ENCODE measurements around the gene PPP1R36.

PPP1R36 gene

DNA sequence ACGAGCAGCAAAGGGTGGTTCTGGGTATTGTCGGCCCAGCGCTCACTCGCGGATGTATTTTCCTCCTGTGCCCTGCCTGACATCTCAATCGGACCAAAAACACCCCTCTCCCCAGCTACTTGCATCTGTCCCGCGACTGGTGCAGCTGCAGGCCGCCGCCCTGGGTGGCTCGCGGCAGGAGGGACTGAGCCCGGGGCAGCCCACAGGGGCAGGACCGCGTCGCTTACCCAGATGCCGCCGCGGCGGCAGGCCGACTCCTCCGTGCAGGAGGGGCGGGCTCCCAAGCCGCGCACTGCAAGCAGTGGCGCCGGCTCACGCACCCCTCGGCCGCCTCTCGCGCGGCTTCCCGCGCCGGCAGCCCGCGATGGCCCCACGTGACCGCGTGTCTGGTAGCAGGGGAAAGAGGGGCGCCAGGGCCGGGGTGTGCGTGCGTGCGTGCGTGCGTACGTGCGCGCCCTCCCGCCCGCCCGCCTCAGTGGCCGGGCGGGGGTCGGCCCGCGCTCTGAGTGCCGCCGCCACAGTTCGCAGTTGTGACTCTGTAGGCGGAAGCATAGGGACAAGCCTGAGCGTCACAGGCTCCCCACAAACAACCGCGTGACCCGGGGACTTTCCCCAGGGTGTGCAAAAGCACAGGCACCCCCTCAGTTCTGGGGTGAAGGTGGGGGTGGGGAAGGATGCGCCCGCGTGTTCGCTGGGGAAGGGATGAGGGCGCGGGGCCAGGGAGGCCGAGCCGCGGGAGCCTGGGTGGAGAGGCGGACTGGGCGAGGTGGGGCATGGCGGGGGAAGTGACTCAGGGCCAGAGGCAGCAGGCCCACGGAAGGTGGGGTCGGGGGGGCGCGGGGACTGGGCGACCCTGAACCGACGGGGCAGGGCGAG lies 46.1 kb upstream of the PPP1R36 start, which contains the start of gene ZBTB25:
ZBTB25 (minus strand) TSS at position 405 of the 876 bp plus-strand sequence. CDS start 13,305 bp downstream, outside the sequence.
- peak within 1 kb of the TSS; percentile 72 for H3K4me3 ChIP-seq (ENCODE audit: low read depth, low read length)
- TF ChIP-seq, protein P1, sequence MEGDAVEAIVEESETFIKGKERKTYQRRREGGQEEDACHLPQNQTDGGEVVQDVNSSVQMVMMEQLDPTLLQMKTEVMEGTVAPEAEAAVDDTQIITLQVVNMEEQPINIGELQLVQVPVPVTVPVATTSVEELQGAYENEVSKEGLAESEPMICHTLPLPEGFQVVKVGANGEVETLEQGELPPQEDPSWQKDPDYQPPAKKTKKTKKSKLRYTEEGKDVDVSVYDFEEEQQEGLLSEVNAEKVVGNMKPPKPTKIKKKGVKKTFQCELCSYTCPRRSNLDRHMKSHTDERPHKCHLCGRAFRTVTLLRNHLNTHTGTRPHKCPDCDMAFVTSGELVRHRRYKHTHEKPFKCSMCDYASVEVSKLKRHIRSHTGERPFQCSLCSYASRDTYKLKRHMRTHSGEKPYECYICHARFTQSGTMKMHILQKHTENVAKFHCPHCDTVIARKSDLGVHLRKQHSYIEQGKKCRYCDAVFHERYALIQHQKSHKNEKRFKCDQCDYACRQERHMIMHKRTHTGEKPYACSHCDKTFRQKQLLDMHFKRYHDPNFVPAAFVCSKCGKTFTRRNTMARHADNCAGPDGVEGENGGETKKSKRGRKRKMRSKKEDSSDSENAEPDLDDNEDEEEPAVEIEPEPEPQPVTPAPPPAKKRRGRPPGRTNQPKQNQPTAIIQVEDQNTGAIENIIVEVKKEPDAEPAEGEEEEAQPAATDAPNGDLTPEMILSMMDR (IDR thresholded peaks at IDR 0.05; ENCODE audit: low read depth, low read length): no peak

DNA sequence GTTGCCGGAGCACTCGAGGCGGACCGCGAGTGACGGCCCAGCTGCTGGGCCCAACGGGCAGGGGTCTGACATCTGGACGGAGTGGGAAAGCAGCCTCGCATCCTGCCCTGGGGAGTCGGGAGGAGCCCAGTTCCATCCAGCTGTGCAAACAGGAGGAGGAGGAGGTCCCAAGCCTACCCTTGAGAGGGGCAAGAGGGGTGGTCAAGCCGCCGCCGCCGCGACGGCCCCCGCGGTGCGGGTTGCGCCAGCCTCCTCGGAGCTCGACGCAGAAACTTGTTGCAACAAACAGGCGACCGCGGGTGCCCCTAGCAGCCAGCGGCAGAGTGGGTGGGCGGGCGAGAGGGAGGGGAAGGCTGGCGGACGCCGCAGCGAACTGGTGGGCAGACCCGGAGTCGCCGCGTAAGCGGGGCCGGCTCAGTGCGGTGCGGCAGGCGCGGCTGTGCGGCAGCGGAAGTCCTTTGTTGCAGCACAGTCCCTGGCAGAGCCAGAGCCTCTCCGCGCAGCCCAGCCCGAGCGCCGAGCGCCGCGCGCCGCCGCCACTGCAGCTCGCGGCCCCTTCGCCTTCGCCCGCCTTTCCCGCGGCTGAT lies 45.4 kb upstream of the PPP1R36 start, which contains the start of gene ZBTB1:
ZBTB1 (plus strand) TSS at position 461 of the 587 bp plus-strand sequence. CDS start 16,735 bp downstream, outside the sequence.
- peak within 1 kb of the TSS; percentile 72 for H3K4me3 ChIP-seq (ENCODE audit: low read depth, low read length)
- TF ChIP-seq, protein P1 (IDR thresholded peaks at IDR 0.05; ENCODE audit: low read depth, low read length): no peak

DNA sequence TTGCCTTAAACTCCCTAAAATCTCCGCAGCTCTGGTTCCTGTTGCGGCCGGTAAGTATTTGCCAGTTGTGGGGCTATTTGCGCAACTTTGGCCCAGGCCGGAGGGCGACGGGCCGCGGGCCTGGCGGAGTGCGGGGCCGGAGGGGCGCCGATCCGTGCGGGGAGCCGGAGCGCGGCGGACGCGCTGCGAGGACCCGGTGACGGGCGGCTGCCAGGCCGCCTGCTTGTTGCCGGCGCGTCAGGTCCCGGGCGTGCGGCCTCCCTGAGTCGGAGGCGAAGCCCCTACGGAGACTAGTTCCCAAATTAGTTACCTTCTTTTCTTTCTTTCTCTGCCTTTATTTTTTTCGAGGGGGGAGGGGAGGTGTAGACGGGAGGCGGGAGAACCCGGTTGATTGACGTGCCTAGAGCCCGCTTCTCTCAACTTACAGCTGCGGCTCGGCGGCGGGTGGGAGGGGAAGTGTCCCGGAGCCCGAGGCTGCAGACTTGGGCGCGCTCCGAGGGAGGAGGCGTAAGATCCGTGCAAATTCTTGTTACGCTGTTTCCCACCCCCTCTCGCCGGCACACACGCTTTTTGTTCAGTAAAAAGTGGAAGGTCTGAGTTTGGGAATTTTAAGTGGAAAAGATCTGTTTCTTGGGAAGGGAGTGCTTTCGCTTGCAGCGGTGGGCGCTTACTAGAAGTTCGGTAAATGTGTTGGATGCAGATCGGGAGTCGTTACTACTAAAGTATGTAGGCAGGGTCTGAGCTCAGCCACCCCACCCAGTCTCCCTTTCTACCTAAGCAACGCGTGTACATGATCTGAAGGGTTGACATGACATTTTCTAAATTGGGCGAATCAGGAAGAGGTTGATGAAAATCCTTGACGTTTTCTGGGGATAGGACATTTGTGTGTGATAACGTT lies 44.6 kb upstream of the PPP1R36 start:
- peak overlapping the region; percentile 72 for H3K4me3 ChIP-seq (ENCODE audit: low read depth, low read length)
- TF ChIP-seq, protein P1 (IDR thresholded peaks at IDR 0.05; ENCODE audit: low read depth, low read length): no peak

DNA sequence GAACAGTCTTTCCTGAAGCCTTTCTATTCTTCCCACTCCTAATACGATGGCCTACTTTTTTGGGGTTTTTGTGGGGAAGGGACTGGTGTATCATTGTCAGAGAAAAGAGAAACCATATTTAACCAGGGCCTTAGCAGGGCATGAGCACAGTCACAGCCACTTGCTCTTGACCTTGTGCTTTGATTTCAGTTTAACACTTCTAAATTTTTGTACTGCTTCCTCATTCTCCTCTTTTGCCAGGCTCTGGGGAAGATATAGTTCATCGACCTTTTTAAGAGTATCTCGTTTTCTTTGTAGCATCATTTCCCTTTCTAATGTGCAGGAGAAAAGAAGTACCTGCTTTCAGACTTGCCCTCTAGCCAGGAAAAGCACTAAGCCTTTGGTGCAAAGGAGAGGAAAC lies 43.0 kb upstream of the PPP1R36 start:
- H3K4me3 ChIP-seq (ENCODE audit: low read depth, low read length): peak overlapping the region; percentile 72

DNA sequence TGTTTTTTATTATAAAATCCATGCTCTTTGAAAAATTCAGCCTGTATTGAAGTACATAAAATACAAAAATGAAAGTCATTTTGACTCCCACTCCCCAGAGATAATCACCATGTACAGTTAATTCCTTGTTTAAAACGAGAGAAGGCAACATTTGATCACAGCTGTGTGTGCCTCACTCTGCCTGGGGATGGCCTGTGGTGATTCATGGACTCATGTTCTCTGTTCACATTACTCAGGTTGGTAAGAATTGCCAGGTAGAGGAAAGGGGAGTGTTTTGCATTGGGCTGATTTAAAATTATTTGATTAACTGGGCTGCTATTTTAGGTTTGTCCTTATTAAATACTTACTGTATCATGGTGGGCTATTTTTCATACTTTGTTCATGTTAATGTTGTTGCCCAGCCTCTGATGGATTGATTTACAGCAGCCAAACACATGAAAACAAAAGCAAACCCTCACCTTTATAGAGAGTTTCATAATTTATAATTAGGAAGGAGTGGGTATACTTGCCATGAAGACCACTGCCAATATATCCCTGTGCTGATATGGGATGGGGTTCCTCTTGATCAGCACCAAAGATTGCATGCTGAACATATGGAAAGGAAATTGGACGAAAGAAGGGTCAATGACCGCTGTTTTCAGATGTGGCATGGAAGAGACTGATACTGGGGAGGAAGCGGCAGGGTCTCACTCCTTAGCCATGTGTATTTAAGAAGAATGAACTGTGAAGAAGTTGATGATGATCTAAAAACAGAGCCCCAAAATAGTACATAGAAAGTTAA lies 42.2 kb upstream of the PPP1R36 start:
- TF ChIP-seq, protein P1 (IDR thresholded peaks at IDR 0.05; ENCODE audit: low read depth, low read length): no peak
- H3K4me3 ChIP-seq (ENCODE audit: low read depth, low read length): peak overlapping the region; percentile 72

More for the DNA sequence above, 43.0 kb upstream of the PPP1R36 start:
- TF ChIP-seq, protein P1 (IDR thresholded peaks at IDR 0.05; ENCODE audit: low read depth, low read length): no peak

DNA sequence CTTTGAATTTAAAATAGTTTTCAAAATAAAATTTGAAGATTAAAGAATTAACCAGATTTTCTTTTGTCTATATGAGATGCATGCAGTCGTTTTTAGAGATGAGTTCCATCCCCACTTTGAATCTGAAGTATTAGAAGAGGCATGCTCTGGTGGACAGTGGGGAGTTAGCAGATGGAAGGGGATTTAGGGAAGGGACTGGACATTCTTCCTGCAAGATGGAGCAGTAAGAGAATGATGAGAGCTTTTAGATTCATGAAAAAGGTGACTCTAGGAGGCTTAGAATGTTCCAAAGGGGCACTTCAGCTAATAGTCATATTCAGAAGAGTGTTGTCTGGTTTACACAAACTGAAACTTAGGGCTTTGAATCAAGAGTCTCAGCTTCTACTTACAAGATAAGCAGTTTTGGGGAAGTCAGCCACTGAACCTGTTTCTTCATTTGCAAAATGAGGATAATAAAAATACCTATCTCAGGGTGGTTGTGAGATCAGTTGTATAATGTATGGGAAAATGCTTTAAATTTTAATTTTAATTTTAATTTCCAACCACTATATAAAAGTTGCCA lies 41.5 kb upstream of the PPP1R36 start:
- TF ChIP-seq, protein P1 (IDR thresholded peaks at IDR 0.05; ENCODE audit: low read depth, low read length): no peak
- no peak overlapping the region for H3K4me3 ChIP-seq (ENCODE audit: low read depth, low read length)
